Measurements from ENCODE around the gene OR7A5.
"Not testable (repeated sequence)": the region's sequence is repeated elsewhere in the genome, so short reads cannot be mapped to it uniquely, and the experiment has no call there.

Gene OR7A5

GRCh38 chr19:14784730-14785101, 50.3 kb downstream of the OR7A5 start:
- DNase-seq (ENCODE audit: low read depth) = not testable (repeated sequence)

DNA sequence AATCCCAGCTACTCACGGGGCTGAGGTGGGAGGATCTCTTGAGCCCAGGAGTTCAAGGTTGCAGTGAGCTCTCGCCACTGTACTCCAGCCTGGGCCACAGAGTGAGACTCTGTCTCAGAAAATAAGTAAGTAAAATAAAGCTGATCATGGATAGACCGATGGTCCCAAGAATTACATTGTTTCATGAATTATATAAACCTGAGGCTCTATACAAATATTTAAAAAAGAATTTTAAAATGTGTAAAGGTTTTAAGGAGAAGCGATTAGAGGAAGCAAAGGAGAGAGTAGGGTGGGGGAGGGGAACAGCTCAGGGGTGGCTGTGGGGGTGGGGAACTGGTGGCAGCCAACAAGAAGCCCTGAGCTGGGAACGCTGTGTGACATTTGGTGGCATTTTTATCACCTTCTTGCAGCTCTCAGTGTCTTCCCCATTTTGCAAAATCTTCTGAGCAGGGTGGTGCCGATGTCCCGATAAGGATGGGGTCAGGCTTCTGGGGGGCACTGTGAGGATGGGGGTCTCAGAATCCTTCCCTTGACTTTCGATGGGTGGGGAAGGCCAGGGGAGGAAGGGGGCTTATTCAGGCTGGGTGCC, 51.5 kb downstream of the OR7A5 start:
- DNase-seq (ENCODE audit: low read depth) = not testable (repeated sequence)

DNA sequence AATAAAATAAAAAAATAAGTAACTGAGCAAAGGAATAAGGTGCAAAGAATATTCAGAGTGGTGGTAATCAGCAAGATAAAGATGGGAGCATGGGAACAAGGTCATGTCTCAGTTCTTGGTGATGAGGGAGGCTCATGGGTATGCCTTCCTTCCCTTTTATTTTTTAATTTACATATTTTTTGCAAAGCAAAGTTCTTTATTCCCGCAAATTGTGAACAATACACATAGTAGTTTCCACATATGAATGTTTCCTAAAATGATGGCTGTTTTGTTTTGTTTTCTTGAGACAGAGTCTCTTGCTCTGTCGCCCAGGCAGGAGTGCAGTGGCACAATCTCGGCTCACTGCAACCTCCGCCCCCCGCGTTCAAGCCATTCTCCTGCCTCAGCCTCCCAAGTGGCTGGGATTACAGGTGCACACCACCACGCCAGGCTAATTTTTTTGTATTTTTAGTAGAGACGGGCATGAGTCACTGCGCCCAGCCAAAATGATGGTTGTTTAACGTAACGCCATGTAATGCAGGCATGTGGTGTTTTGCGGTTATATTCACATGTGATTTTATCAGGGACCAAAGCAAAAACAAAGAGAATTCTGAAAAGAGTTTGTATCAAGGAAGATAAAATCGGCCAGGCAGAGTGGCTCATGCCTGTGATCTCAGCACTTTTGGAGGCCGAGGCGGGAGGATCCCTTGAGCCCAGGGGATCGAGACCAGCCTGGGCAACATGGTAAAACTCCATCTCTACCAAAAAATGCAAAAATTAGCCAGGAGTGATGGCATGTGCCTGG, 52.2 kb downstream of the OR7A5 start:
- DNase-seq (ENCODE audit: low read depth) = no peak

DNA sequence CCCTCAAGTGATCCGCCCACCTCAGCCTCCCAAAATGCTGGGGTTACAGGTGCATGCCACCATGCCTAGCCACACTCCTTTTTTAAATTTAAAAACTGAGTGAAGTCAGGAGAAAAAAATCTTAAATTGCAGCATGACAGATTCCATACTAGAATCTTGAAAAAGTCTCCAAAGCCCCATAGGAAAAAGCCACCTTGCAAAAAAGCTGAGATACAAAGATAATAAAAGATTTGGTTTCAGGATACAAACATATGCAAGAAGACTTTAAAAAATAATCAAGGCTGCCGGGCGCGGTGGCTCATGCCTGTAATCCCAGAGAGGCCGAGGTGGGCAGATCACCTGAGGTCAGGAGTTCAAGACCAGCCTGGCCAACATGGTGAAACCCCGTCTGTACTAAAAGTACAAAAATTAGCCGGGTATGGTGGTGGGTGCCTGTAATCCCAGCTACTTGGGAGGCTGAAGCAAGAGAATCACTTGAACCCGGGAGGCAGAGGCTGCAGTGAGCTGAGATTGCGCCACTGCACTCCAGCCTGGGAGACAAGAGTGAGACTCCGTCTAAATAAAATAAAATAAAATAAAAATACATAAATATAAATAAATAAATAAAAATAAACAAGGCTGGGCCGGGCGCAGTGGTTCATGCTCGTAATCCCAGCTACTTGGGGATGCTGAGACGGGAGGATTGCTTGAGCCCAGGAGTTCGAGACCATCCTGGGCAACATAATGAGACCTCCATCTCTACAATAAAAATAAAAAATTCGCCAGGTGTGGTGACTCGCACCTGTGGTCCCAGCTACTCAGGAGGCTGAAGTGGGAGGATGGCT, 53.1 kb downstream of the OR7A5 start:
- not testable (repeated sequence) for DNase-seq (ENCODE audit: low read depth)

GRCh38 chr19:14780622-14781225, 54.3 kb downstream of the OR7A5 start:
- not testable (repeated sequence) for DNase-seq (ENCODE audit: low read depth)

DNA sequence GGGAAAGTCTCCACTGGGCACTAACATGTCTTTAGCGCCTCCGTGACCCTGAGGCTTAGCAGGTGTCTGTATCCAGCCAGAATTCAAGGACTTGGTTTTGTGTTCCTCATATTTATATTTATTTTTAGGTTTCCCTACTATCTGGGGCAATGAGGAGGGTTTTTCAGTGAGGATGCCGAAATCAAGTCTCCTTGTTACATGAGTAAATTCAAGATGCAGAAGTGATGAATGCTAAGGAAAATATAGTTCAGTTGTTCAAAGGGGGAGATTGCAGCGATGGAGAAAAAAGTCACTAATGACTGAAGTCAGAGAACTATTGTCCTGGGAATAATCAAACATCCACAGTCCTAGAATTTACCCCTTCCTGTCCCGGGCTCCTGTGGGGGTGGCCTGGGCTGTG, 55.8 kb downstream of the OR7A5 start:
- no peak for DNase-seq (ENCODE audit: low read depth)

- DNase-seq (ENCODE audit: low read depth) = not testable (repeated sequence)
These were observed 56.7 kb downstream of the OR7A5 start, which contains the start of gene ADGRE2 for GRCh38 chr19:14778110-14778845. Gene ADGRE2, minus strand, starts transcription at chr19:14778560. Its CDS starts 1,804 bp downstream, at chr19:14776756.

DNA sequence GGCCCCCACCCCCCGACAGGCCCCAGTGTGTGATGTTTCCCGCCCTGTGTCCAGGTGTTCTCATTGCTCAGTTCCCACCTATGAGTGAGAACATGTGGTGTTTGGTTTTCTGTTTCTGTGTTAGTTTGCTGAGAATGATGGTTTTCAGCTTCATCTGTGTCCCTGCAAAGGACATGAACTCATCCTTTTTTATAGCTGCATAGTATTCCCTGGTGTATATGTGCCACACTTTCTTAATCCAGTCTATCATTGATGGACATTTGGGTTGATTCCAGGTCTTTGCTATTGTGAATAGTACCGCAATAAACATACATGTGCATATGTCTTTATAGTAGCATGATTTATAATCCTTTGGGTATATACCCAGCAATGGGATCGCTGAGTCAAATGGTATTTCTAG, 57.3 kb downstream of the OR7A5 start:
- not testable (repeated sequence) for DNase-seq (ENCODE audit: low read depth)
